ENCODE results near the gene MPI.

DNA sequence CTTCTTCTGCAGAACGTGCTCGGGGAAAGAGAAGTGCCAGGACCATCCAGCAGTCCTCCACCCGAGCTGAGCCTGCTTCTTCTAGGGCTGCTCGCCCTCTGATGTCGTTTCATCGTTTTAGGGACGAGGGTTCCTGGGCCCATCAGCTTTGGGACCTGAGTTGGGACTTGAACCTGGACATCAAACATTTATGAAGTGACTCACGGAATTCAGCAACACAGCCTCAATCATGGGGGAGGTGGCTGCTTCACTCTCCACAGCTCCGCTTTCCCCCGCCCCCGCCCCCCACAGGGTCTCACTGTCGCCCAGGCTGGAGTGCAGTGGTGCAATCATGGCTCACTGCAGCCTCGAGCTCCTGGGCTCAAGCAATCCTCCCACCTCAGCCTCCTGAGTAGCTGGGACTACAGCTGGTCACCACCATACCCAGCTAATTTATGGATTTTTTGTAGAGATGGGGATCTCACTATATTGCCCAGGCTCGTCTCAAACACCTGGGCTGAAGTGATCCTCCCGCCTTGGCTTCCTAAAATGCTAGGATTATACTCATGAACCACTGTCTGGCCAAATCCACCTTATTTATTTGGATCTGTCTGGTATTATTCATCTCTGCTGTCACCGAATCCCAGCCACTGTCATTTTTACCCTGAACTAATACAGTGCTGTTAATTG, 16.0 kb upstream of the MPI start:
- TF ChIP-seq, protein P1, sequence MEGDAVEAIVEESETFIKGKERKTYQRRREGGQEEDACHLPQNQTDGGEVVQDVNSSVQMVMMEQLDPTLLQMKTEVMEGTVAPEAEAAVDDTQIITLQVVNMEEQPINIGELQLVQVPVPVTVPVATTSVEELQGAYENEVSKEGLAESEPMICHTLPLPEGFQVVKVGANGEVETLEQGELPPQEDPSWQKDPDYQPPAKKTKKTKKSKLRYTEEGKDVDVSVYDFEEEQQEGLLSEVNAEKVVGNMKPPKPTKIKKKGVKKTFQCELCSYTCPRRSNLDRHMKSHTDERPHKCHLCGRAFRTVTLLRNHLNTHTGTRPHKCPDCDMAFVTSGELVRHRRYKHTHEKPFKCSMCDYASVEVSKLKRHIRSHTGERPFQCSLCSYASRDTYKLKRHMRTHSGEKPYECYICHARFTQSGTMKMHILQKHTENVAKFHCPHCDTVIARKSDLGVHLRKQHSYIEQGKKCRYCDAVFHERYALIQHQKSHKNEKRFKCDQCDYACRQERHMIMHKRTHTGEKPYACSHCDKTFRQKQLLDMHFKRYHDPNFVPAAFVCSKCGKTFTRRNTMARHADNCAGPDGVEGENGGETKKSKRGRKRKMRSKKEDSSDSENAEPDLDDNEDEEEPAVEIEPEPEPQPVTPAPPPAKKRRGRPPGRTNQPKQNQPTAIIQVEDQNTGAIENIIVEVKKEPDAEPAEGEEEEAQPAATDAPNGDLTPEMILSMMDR (IDR thresholded peaks at IDR 0.05; ENCODE audit: low read depth, low read length) = no peak
- TF ChIP-seq EZH2phosphoT487 (IDR thresholded peaks at IDR 0.05; ENCODE audit: low read depth) = no peak
